Activated T-cell treated with anti-CD3 and anti-CD28 coated beads, Interleukin-2, amount 50 U/mL, for 4 hours (primary cell): Measurements from ENCODE around the gene TM9SF4. TPM values are rescaled to one million over a fixed set of nuclear protein-coding genes. Genes with fewer than 3 reads are reported as not detected.
A peak's percentile ranks its signal among the peaks of the same experiment; 100 is the strongest.

Experiments
- ATAC-seq, 2 donors: fragments of 200-7000 bp; cut with Tn5 transposase; one replicate each; pipeline ENCODE4 v1.10.0; 2021
- DNase-seq: peaks from one replicate; pipeline ENCODE4 v3.0.0-alpha.2; 2020
- H3K27me3 Mint-ChIP-seq: one replicate; pipeline ENCODE4 v1.8.0; 2021; ENCODE audit warnings: low read depth, mixed read lengths
- H3K36me3 Mint-ChIP-seq: one replicate; pipeline ENCODE4 v1.8.0; 2022; ENCODE audit warnings: mixed read lengths; ENCODE audit not compliant: insufficient read depth
- H3K4me1 Mint-ChIP-seq: one replicate; pipeline ENCODE4 v1.8.0; 2021; ENCODE audit warnings: low read depth, mixed read lengths
- H3K4me3 Mint-ChIP-seq: one replicate; pipeline ENCODE4 v1.8.0; 2021; ENCODE audit warnings: mild to moderate bottlenecking, moderate library complexity, mixed read lengths
- H3K9me3 Mint-ChIP-seq: one replicate; pipeline ENCODE4 v1.8.0; 2021; ENCODE audit warnings: mixed read lengths
- total RNA-seq, 3 donors: library from RNA; stranded (reverse); gene quantifications; one replicate each; pipeline ENCODE4 v1.2.1, GENCODE V29; 2021

Gene TM9SF4
- total RNA-seq, 3 donors from 2014 or later, result 43.5 to 48.6 (median 44.4) TPM

- no peaks in the 10 kb centered on the region for H3K27me3 Mint-ChIP-seq
- no peaks in the 10 kb centered on the region for H3K4me1 Mint-ChIP-seq
These were observed 40.9 kb downstream of the TM9SF4 start for GRCh38 chr20:32150291-32150848.

DNA sequence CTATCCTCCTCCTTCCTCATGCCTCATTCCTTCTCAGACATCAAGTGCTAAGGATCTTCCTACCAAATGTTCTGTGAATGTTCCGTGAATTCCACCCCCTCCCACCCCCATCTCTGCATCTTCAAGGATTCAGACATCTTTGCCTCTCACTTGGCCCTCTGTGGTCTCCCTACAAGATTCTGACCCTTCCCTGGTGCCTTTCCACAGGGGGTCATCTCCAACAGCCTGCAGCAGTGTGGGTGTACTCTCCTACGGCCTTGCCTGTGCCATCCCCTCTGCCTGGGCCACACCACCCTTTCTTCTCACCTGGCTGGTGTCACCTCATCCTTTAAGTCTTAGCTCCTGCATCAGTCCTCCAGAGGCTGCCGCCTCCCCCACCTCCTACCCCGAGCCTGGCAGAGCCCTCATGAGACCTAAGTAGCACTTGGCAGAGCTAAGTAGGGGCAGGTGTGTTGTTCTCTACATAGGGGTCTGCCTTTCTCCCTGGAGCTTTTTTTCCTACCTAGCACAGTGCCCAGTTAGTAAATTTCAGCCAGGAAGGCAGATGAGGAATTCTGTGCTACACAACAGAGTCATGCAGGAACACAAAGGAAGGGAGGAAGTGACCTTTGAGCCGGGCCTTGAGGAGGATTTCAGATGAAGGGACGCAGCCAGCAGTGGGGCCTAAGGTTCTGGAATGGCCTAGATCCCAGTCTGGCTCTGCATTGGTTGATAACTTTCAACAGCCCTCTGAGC, 43.1 kb downstream of the TM9SF4 start:
- Mint-ChIP-seq H3K4me1 (no peaks in the 10 kb centered on the region), H3K27me3 (no peaks in the 10 kb centered on the region), H3K4me3 (no peak overlapping the region), H3K9me3 (no peaks in the 10 kb centered on the region), H3K36me3 (peaks cover 20% of the 10 kb centered on the region)
- DNase-seq, result no peak
- ATAC-seq, result no peak

More at GRCh38 chr20:32150291-32150848, 40.9 kb downstream of the TM9SF4 start:
- Mint-ChIP-seq H3K36me3 (peaks cover 26% of the 10 kb centered on the region), H3K9me3 (no peaks in the 10 kb centered on the region), H3K4me3 (no peak overlapping the region)
- ATAC-seq, result no peak
- no peak for DNase-seq

DNA sequence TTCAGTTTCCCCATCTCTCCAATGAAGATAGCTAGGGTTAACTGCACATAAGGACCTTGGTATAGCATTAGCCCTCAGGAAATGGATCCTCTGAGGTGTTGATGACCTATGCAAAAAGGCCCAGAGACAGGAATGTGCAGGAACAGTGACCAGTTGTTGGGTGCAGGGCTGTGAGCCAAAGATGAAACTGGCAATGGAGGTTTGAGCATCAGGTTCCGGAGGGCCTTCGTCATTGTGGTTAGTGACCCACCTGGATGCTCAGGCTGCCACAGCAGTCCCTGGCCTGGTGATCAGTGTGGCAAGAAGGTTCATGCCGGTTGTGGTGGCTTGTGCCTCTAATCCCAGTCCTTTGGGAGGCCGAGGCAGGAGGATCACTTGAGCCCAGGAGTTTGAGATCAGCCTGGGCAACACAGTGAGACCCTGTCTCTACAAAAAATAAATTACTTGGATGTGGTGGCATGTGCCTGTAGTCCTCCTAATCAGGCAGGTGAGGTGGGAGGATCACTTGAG, 43.7 kb downstream of the TM9SF4 start:
- DNase-seq (no peak), ATAC-seq (no peak)
- no peaks in the 10 kb centered on the region for H3K27me3 Mint-ChIP-seq
- no peaks in the 10 kb centered on the region for H3K4me1 Mint-ChIP-seq
- no peaks in the 10 kb centered on the region for H3K9me3 Mint-ChIP-seq
- H3K36me3 Mint-ChIP-seq, result peaks cover 26% of the 10 kb centered on the region
- H3K4me3 Mint-ChIP-seq, result no peak overlapping the region

DNA sequence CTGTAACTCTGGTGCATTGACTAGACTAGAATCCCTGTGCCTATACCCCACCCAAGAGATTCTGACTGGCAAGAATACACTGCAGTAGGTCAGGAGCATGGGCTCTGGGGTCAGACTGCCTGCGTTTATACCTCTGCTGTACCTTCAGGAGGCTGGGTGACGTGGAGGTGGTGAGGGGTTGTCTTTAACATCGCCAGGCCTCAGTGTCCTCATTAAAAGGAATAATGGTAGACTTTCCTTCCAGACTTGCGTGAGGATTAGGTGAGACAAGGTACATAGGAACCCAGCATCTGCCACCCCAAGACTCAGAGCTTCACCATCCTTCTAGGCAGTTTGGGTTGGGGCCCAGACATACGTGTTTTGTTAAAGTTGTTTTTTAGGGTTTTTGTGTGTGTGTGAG, 44.3 kb downstream of the TM9SF4 start:
- ATAC-seq (no peak), DNase-seq (no peak)
- Mint-ChIP-seq H3K9me3 (no peaks in the 10 kb centered on the region), H3K4me1 (no peaks in the 10 kb centered on the region), H3K36me3 (peaks cover 29% of the 10 kb centered on the region), H3K4me3 (no peak overlapping the region), H3K27me3 (no peaks in the 10 kb centered on the region)

DNA sequence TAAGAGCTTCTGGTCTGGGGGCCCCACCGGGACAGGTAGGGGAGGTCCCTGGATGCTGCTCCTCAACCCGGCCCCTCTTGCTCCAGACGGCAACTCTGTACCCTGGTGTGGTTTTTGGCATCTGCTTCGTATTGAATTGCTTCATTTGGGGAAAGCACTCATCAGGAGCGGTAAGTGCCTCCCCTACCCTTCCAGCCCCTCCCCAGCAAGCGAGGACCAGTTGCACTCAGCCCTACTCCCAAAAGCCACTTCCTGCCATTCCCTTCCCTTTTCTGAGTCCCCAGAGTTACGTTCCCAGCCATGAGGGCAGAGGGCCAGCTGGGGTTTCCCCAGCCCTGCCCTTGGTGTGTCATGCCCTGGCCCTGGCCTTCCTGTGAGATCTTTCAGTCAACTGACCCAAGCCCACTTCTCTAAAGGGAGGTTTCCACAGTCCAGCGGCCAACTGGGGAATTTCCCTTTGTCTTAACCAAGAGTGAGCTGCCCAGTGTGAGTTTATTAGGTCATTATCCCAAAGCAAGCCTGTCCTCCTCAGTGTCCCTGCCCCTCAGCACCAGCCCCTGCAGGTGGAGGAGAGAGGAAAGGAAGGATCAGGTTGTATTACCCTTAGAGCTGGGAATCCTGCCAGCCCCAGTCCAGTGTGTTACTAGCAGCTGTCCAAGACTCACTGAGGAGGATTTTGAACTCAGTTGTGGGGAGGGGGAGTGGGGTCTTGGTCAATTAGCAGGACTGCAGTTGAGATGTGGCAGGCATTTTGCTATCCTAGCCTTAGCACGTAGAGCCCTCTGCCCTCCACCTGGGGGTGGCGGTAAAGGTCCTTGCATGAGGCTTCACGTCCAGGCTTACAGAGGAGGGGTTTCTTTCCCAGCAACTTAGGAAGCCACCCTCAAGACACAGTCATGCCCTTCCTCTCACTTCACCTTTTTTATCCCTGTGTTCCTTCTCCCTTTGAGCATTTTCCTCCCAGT, 45.8 kb downstream of the TM9SF4 start:
- H3K36me3 Mint-ChIP-seq, result peaks cover 32% of the 10 kb centered on the region
- no peaks in the 10 kb centered on the region for H3K27me3 Mint-ChIP-seq
- H3K4me1 Mint-ChIP-seq, result no peaks in the 10 kb centered on the region
- no peak overlapping the region for H3K4me3 Mint-ChIP-seq
- ATAC-seq (peak; percentile 51 to 53), DNase-seq (no peak)
- no peaks in the 10 kb centered on the region for H3K9me3 Mint-ChIP-seq

DNA sequence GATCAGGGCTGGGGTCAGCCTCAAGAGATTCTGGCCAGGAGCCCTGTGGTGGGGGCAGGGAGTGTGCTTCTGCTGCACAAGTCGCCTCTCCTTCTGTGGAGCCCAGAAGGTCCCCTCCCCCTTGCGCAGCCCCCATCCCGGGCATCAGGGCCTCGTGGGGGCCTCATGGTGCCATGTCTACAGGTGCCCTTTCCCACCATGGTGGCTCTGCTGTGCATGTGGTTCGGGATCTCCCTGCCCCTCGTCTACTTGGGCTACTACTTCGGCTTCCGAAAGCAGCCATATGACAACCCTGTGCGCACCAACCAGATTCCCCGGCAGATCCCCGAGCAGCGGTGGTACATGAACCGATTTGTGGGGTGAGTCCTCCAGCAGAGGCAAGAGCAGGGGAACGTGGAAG, 48.1 kb downstream of the TM9SF4 start:
- Mint-ChIP-seq H3K4me3 (no peak overlapping the region), H3K27me3 (no peaks in the 10 kb centered on the region), H3K9me3 (no peaks in the 10 kb centered on the region), H3K36me3 (peaks cover 40% of the 10 kb centered on the region), H3K4me1 (no peaks in the 10 kb centered on the region)
- ATAC-seq (no peak), DNase-seq (no peak)

DNA sequence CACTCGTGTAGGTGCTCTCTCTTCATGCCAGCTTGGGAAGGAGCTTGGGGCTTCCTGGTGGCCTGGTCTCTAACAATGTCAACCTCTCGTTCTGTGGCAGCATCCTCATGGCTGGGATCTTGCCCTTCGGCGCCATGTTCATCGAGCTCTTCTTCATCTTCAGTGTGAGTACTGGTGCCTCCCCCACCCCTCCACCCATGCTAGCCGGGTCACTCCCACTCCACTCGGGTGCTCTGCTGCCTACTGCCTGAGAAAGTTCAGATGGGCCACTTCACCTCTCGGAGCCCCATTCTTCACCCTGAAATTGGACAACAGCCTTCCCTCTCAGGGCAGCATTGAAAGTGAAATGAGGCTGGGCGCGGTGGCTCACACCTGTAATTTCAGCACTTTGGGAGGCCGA, 48.8 kb downstream of the TM9SF4 start:
- Mint-ChIP-seq H3K4me3 (no peak overlapping the region), H3K36me3 (peaks cover 40% of the 10 kb centered on the region), H3K4me1 (no peaks in the 10 kb centered on the region), H3K9me3 (no peaks in the 10 kb centered on the region), H3K27me3 (no peaks in the 10 kb centered on the region)
- DNase-seq, result no peak
- ATAC-seq, result no peak

- Mint-ChIP-seq H3K4me3 (no peak overlapping the region), H3K27me3 (no peaks in the 10 kb centered on the region), H3K36me3 (peaks cover 40% of the 10 kb centered on the region), H3K4me1 (no peaks in the 10 kb centered on the region), H3K9me3 (no peaks in the 10 kb centered on the region)
- DNase-seq, result no peak
- ATAC-seq, result peak; percentile 61 to 74
These were observed 49.6 kb downstream of the TM9SF4 start for GRCh38 chr20:32158943-32159660.

DNA sequence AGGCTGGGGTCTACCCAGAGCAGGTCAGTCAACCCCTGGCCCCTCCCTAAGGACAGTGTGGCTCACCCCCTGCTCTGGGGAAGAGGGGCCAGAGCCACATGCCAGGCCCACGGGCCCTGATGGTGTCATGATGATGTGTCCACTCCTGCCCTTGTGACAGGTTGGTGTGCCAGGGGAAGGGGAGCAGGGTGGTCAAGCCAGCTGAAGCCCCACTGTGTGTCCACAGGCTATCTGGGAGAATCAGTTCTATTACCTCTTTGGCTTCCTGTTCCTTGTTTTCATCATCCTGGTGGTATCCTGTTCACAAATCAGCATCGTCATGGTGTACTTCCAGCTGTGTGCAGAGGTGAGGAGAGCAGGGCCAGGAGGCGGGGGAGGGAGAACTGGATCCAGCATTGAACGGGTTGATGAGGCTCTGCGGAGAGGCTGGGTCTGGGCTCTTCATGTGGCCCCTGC, 50.3 kb downstream of the TM9SF4 start:
- Mint-ChIP-seq H3K27me3 (no peaks in the 10 kb centered on the region), H3K36me3 (peaks cover 44% of the 10 kb centered on the region), H3K9me3 (no peaks in the 10 kb centered on the region), H3K4me1 (no peaks in the 10 kb centered on the region), H3K4me3 (no peak overlapping the region)
- ATAC-seq, result no peak
- DNase-seq, result no peak

DNA sequence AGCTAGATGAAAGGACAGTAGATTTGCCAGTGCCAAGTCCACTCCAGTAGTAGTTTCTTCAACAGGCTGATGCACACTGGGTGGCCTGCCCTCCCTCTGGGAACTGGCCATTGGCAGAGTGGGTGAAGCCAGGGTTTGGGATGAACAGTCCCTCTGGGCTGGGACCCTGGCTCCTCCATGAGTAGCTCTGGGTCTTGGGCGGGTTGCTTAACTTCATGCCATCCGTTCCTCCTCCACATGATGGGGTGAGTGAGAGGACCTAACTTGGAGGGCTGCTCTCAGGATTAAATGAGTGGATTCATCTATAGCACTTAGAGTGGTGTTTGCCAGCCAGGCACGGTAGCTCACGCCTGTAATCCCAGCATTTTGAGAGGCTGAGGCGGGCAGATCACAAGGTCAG, 50.8 kb downstream of the TM9SF4 start:
- Mint-ChIP-seq H3K4me1 (no peaks in the 10 kb centered on the region), H3K27me3 (no peaks in the 10 kb centered on the region), H3K36me3 (peaks cover 45% of the 10 kb centered on the region), H3K4me3 (no peak overlapping the region), H3K9me3 (no peaks in the 10 kb centered on the region)
- ATAC-seq, result no peak
- DNase-seq, result no peak

- H3K9me3 Mint-ChIP-seq, result no peaks in the 10 kb centered on the region
- H3K27me3 Mint-ChIP-seq, result no peaks in the 10 kb centered on the region
- ATAC-seq (no peak), DNase-seq (no peak)
- no peaks in the 10 kb centered on the region for H3K4me1 Mint-ChIP-seq
- peaks cover 58% of the 10 kb centered on the region for H3K36me3 Mint-ChIP-seq
- no peak overlapping the region for H3K4me3 Mint-ChIP-seq
These were observed 52.8 kb downstream of the TM9SF4 start for GRCh38 chr20:32162351-32162750.

DNA sequence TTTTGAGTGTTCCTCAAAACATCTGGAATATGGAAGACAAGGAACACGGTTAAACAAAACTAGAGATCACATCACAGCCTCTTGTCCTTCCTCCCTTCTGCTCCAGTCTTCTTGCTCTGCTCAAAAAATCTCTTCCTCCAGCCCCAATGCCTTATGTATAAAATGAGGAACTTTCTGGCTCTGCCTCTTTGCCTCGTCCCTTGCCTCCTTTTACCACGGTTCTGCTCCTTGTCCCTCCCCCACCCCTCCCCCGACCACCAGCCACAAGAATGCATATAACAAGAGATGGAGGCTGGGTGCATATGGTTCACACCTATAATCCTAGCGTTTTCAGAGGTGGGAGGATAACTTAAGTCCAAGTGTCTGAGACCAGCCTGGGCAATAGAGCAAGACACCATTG, 54.4 kb downstream of the TM9SF4 start:
- H3K27me3 Mint-ChIP-seq, result no peaks in the 10 kb centered on the region
- no peak overlapping the region for H3K4me3 Mint-ChIP-seq
- peaks cover 50% of the 10 kb centered on the region for H3K36me3 Mint-ChIP-seq
- DNase-seq (no peak), ATAC-seq (no peak)
- H3K4me1 Mint-ChIP-seq, result no peaks in the 10 kb centered on the region
- H3K9me3 Mint-ChIP-seq, result no peaks in the 10 kb centered on the region

GRCh38 chr20:32164984-32165735, 55.6 kb downstream of the TM9SF4 start:
- H3K27me3 Mint-ChIP-seq, result no peaks in the 10 kb centered on the region
- H3K9me3 Mint-ChIP-seq, result no peaks in the 10 kb centered on the region
- H3K4me3 Mint-ChIP-seq, result no peak overlapping the region
- ATAC-seq (no peak), DNase-seq (no peak)
- peaks cover 48% of the 10 kb centered on the region for H3K36me3 Mint-ChIP-seq
- no peaks in the 10 kb centered on the region for H3K4me1 Mint-ChIP-seq
